ENCODE results near the gene IQCE. TPM values are rescaled to one million over a fixed set of nuclear protein-coding genes. Genes with fewer than 3 reads are reported as not detected.

The IQCE gene
- total RNA-seq, 1 experiment from 2014 or later, result 21.4 TPM

GRCh38 chr7:2644220-2644561 lies 85.4 kb downstream of the IQCE start (continued):
- TF ChIP-seq SIN3A (IDR thresholded peaks at IDR 0.05; ENCODE audit: low read depth) (no peak), CEBPB (IDR thresholded peaks at IDR 0.05; ENCODE audit: low read depth) (no peak), ZBTB33 (IDR thresholded peaks at IDR 0.05; ENCODE audit: extremely low read depth, insufficient replicate concordance, low read length) (no peak)

- no peak for DNase-seq (ENCODE audit: low read depth, low spot score)
- no TSS peak for BruUV-seq (replicated peaks)
- TF ChIP-seq YY1 (IDR thresholded peaks at IDR 0.05; ENCODE audit: extremely low read depth, insufficient replicate concordance, low read depth, low read length), result no peak
- no peak for TF ChIP-seq TCF7L2 (IDR thresholded peaks at IDR 0.05; ENCODE audit: borderline replicate concordance, extremely low read depth, insufficient read depth, insufficient read length)
- no peak for TF ChIP-seq ELF1 (IDR thresholded peaks at IDR 0.05; ENCODE audit: borderline replicate concordance, low read depth)
- TF ChIP-seq CTCF (IDR thresholded peaks at IDR 0.05 in 2 of 3, conservative IDR thresholded peaks at IDR 0.05 in 1 of 3; ENCODE audit: borderline replicate concordance in 1 of 3, insufficient read depth in 1 of 3, low read depth in 2 of 3, low read length in 2 of 3), result no peak
- TF ChIP-seq CBX3 (IDR thresholded peaks at IDR 0.05; ENCODE audit: low read depth), result no peak
- no peak for TF ChIP-seq EGR1 (IDR thresholded peaks at IDR 0.05; ENCODE audit: low read depth)
- no peak for TF ChIP-seq REST (IDR thresholded peaks at IDR 0.05; ENCODE audit: low read depth)
- TF ChIP-seq ZNF274 (IDR thresholded peaks at IDR 0.05; ENCODE audit: low read depth, low read length), result no peak
- TF ChIP-seq RAD21 (IDR thresholded peaks at IDR 0.05; ENCODE audit: low read depth), result no peak
- no peak for TF ChIP-seq ZBTB33 (IDR thresholded peaks at IDR 0.05; ENCODE audit: extremely low read depth, insufficient replicate concordance, low read length)
- no peak for TF ChIP-seq POLR2A (IDR thresholded peaks at IDR 0.05; ENCODE audit: borderline replicate concordance, extremely low read depth, insufficient read depth, insufficient read length)
- TF ChIP-seq ZFX (IDR thresholded peaks at IDR 0.05), result no peak
- TF ChIP-seq POLR2AphosphoS5 (IDR thresholded peaks at IDR 0.05; ENCODE audit: low read depth, low read length), result no peak
Measured at GRCh38 chr7:2644562-2645273, 85.9 kb downstream of the IQCE start.

More at GRCh38 chr7:2644562-2645273, 85.9 kb downstream of the IQCE start:
- no peak overlapping the region for H3K4me3 ChIP-seq (replicated peaks in 1 of 2; ENCODE audit: low read depth in 1 of 2, low read length in 2 of 2)
- ChIA-PET POLR2A (no interaction called here), RAD21 (ENCODE audit: low non-redundant PET in 1 of 2, low total read pairs in 2 of 2, uncharacterized antibody in 2 of 2, unreplicated experiment in 2 of 2) (no interaction called here), CTCF (no interaction called here)
- H3K9ac ChIP-seq (ENCODE audit: low read length), result no peak overlapping the region
- H4K20me1 ChIP-seq (ENCODE audit: insufficient read depth), result no peaks in the 10 kb centered on the region
- H3K79me2 ChIP-seq (ENCODE audit: insufficient read depth, low read length), result no peaks in the 10 kb centered on the region
- no peaks in the 10 kb centered on the region for H3K36me3 ChIP-seq (ENCODE audit: control insufficient read depth in 1 of 2, insufficient read depth in 2 of 2, low read length in 2 of 2)
- H3K27me3 ChIP-seq (ENCODE audit: insufficient read depth, low read length), result no peaks in the 10 kb centered on the region
- H2AFZ ChIP-seq (ENCODE audit: low read depth, low read length, poor library complexity, severe bottlenecking), result no peak overlapping the region
- H3K9me2 ChIP-seq (ENCODE audit: insufficient read depth), result no peaks in the 10 kb centered on the region
- intact Hi-C loops (cut with micrococcal nuclease), result no loop called here
- no peak for ATAC-seq
- H3K27ac ChIP-seq (ENCODE audit: low read depth, low read length), result no peak overlapping the region
- no peak overlapping the region for H3K4me2 ChIP-seq (ENCODE audit: low read length)
- H3K4me1 ChIP-seq (ENCODE audit: control insufficient read depth in 1 of 2, insufficient read depth in 2 of 2, low read length in 2 of 2), result peaks cover 17 to 25% of the 10 kb centered on the region in 2 experiments
- H3K9me3 ChIP-seq (ENCODE audit: control insufficient read depth in 1 of 2, insufficient read depth in 1 of 2, low read depth in 1 of 2, low read length in 2 of 2), result no peaks in the 10 kb centered on the region
